ENCODE results near the gene AHCYL1. TPM values are rescaled to one million over a fixed set of nuclear protein-coding genes. Genes with fewer than 3 reads are reported as not detected.
A peak's percentile ranks its signal among the peaks of the same experiment; 100 is the strongest.

Gene AHCYL1
- total RNA-seq, 1 experiment from 2014 or later: 92.0 TPM

GRCh38 chr1:110034040-110034450, 49.5 kb downstream of the AHCYL1 start:
- ChIA-PET POLR2A (interaction anchor here (1.6 kb wide), 1 partner anchor 12 kb away, joined by 4 read pairs; no protein-coding TSS in a partner anchor), CTCF (interaction anchor here (1.2 to 1.4 kb wide), 4 partner anchors 20 to 462 kb away, joined by 5 to 7 read pairs (median 6); no protein-coding TSS in a partner anchor), RAD21 (ENCODE audit: low non-redundant PET in 1 of 2, low total read pairs in 2 of 2, uncharacterized antibody in 2 of 2, unreplicated experiment in 2 of 2) (no interaction called here)
- Histone ChIP-seq H3K9ac (ENCODE audit: low read length) (peak overlapping the region; percentile 91), H4K20me1 (ENCODE audit: insufficient read depth) (no peaks in the 10 kb centered on the region), H3K27me3 (ENCODE audit: insufficient read depth, low read length) (no peaks in the 10 kb centered on the region), H3K4me3 (replicated peaks in 1 of 2; ENCODE audit: low read depth in 1 of 2, low read length in 2 of 2) (peak overlapping the region; percentile 88 to 89), H2AFZ (ENCODE audit: low read depth, low read length, poor library complexity, severe bottlenecking) (peak overlapping the region; percentile 92), H3K9me2 (ENCODE audit: insufficient read depth) (no peaks in the 10 kb centered on the region), H3K4me1 (ENCODE audit: control insufficient read depth in 1 of 2, insufficient read depth in 2 of 2, low read length in 2 of 2) (peaks cover 3 to 14% of the 10 kb centered on the region in 2 experiments; a peak in 3 of 4 replicates), H3K79me2 (ENCODE audit: insufficient read depth, low read length) (peaks cover 30% of the 10 kb centered on the region), H3K36me3 (ENCODE audit: control insufficient read depth in 1 of 2, insufficient read depth in 2 of 2, low read length in 2 of 2) (peaks cover 8 to 10% of the 10 kb centered on the region in 2 experiments; a peak in 3 of 4 replicates), H3K27ac (ENCODE audit: low read depth, low read length) (peak overlapping the region; percentile 48; the same call in 1 of the 2 replicates), H3K9me3 (ENCODE audit: control insufficient read depth in 1 of 2, insufficient read depth in 1 of 2, low read depth in 1 of 2, low read length in 2 of 2) (no peaks in the 10 kb centered on the region), H3K4me2 (ENCODE audit: low read length) (peak overlapping the region; percentile 77)
- BruUV-seq (replicated peaks): no TSS peak
- DNase-seq (ENCODE audit: low read depth, low spot score) (no peak), ATAC-seq (peak; percentile 5; the same call in 1 of the 2 replicates)
- intact Hi-C loops (cut with micrococcal nuclease): no loop called here
- TF ChIP-seq REST (IDR thresholded peaks at IDR 0.05; ENCODE audit: low read depth): no peak
- no peak for TF ChIP-seq ATF3 (IDR thresholded peaks at IDR 0.05)
- no peak for TF ChIP-seq ZNF274 (IDR thresholded peaks at IDR 0.05; ENCODE audit: low read depth, low read length)
- TF ChIP-seq MAX (IDR thresholded peaks at IDR 0.05): no peak
- no peak for TF ChIP-seq ELF1 (IDR thresholded peaks at IDR 0.05; ENCODE audit: borderline replicate concordance, low read depth)
- no peak for TF ChIP-seq CEBPB (IDR thresholded peaks at IDR 0.05; ENCODE audit: low read depth)
